Caco-2 (cell line): ENCODE results near the gene RPL39L. TPM values are rescaled to one million over a fixed set of nuclear protein-coding genes. Genes with fewer than 3 reads are reported as not detected.
"Not testable (repeated sequence)": the region's sequence is repeated elsewhere in the genome, so short reads cannot be mapped to it uniquely, and the experiment has no call there.

Experiments
- BruUV-seq: library from RNA; stranded (reverse); fragments of 400-500 nt; replicated peaks from 2 replicates; lab custom pipeline; 2021; lab: Mats Ljungman, UMichigan
- CTCF ChIA-PET: fragments of 300-600 bp; sonication (Branson Sonifier 250); formaldehyde crosslinking; loops from one replicate; lab custom pipeline; 2022; ENCODE audit warnings: antibody characterized with exemption; lab: Charles Lee
- POLR2A ChIA-PET: fragments of 300-600 bp; sonication (Branson Sonifier 250); formaldehyde crosslinking; loops from one replicate; lab custom pipeline; 2022; ENCODE audit warnings: antibody characterized with exemption; lab: Charles Lee
- DNase-seq, 2 experiments: peaks; one replicate each; pipeline versions ENCODE4 v3.0.0 to v3.0.0-alpha.2; 2020 to 2022
- H3K27me3 ChIP-seq: replicated peaks from 2 replicates; pipeline ENCODE4 v1.6.0; 2011; ENCODE audit warnings: low read length; ENCODE audit not compliant: control insufficient read depth, insufficient read depth
- H3K36me3 ChIP-seq: 2 replicates; pipeline ENCODE4 v1.5.1; 2011; ENCODE audit warnings: low read length; ENCODE audit not compliant: control insufficient read depth, insufficient read depth
- H3K4me1 ChIP-seq: fragments of 250-450 bp; sonication (Bioruptor Pico); 2 replicates; pipeline ENCODE4 v1.5.1; 2020; ENCODE audit warnings: mild to moderate bottlenecking
- H3K4me3 ChIP-seq: 2 replicates; pipeline ENCODE4 v1.5.1; 2011; ENCODE audit warnings: low read depth, mild to moderate bottlenecking, control low read depth, low read length
- H3K9me3 ChIP-seq: fragments of 250-450 bp; sonication (Bioruptor Pico); 2 replicates; pipeline ENCODE4 v1.5.1; 2020; ENCODE audit warnings: mild to moderate bottlenecking, moderate library complexity
- H3K27ac Mint-ChIP-seq: one replicate; pipeline ENCODE4 v1.8.0; 2022; ENCODE audit warnings: mixed read lengths; ENCODE audit not compliant: unreplicated experiment
- H3K27me3 Mint-ChIP-seq: one replicate; pipeline ENCODE4 v1.8.0; 2022; ENCODE audit warnings: mixed read lengths; ENCODE audit not compliant: insufficient read depth, unreplicated experiment
- H3K36me3 Mint-ChIP-seq: one replicate; pipeline ENCODE4 v1.8.0; 2022; ENCODE audit warnings: mild to moderate bottlenecking, mixed read lengths; ENCODE audit not compliant: insufficient read depth, unreplicated experiment
- H3K4me1 Mint-ChIP-seq: one replicate; pipeline ENCODE4 v1.8.0; 2022; ENCODE audit warnings: low read depth, mixed read lengths; ENCODE audit not compliant: unreplicated experiment
- H3K4me3 Mint-ChIP-seq: one replicate; pipeline ENCODE4 v1.8.0; 2022; ENCODE audit warnings: mild to moderate bottlenecking, moderate library complexity, mixed read lengths; ENCODE audit not compliant: unreplicated experiment
- H3K9me3 Mint-ChIP-seq: one replicate; pipeline ENCODE4 v1.8.0; 2022; ENCODE audit warnings: mixed read lengths; ENCODE audit not compliant: unreplicated experiment
- CTCF ChIP-seq, 2 experiments: fragments of 200-600 bp in 1 of 2; IDR thresholded peaks; 1 replicate in 1 of 2; 2 replicates in 1 of 2; pipeline versions ENCODE4 v1.5.1 to v1.8.0; 2011 to 2022; ENCODE audit warnings: antibody characterized with exemption in 1 of 2, control low read depth in 1 of 2, inconsistent platforms in 1 of 2, low read depth in 1 of 2, low read length in 1 of 2, mild to moderate bottlenecking in 1 of 2, moderate library complexity in 1 of 2; ENCODE audit not compliant: insufficient read depth in 1 of 2, severe bottlenecking in 1 of 2, unreplicated experiment in 1 of 2
- intact Hi-C: fragments of 100-400 bp; cut with micrococcal nuclease; formaldehyde crosslinking; loops from one replicate; pipeline ENCODE4 v1.10.0; 2022; ENCODE audit not compliant: unreplicated experiment
- total RNA-seq: library from RNA; stranded (reverse); gene quantifications from 2 replicates; pipeline ENCODE4 v1.2.3, GENCODE V29; 2022

Gene RPL39L
- total RNA-seq, 1 experiment from 2014 or later = 1.8 TPM

- H3K9me3 Mint-ChIP-seq = no peaks in the 10 kb centered on the region
- no TSS peak for BruUV-seq
- ChIA-PET CTCF (no interaction called here), POLR2A (no interaction called here)
- Histone ChIP-seq H3K27me3 (no peaks in the 10 kb centered on the region), H3K4me3 (no peak overlapping the region), H3K9me3 (peaks cover 5% of the 10 kb centered on the region; the same call in 1 of the 2 replicates), H3K4me1 (no peaks in the 10 kb centered on the region; the same call in 1 of the 2 replicates), H3K36me3 (no peaks in the 10 kb centered on the region)
- DNase-seq = no peak
- no peak overlapping the region for H3K4me3 Mint-ChIP-seq
- intact Hi-C loops = no loop called here
- H3K27ac Mint-ChIP-seq = no peak overlapping the region
- H3K27me3 Mint-ChIP-seq = no peaks in the 10 kb centered on the region
- no peak for TF ChIP-seq CTCF (IDR thresholded peaks at IDR 0.05; ENCODE audit: insufficient read depth in 1 of 2, low read depth in 1 of 2, low read length in 1 of 2, severe bottlenecking in 1 of 2, unreplicated experiment in 1 of 2)
- no peaks in the 10 kb centered on the region for H3K4me1 Mint-ChIP-seq
- H3K36me3 Mint-ChIP-seq = no peaks in the 10 kb centered on the region
Measured at GRCh38 chr3:187136337-187136736, 3.0 kb downstream of the RPL39L start.

DNA sequence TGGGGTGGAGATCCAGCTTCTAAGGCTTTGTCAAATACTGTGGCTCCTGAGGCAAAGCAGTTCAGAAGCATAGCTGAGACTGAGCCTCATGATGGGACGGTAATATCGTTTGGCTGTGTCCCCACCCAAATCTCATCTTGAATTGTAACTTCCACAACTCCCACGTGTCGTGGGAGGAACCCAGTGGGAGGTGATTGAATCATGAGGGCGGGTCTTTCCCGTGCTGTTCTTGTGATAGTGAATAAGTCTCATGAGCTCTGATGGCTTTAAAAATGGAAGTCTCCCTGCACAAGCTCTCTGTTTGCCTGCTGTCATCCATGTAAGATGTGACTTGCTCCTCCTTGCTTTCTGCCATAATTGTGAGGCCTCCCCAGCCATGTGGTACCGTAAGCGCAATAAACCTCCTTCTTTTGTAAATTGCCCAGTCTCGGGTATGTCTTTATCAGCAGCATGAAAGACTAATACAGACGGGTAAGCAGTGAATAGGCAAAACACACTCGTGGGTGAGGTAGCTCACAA lies 4.1 kb downstream of the RPL39L start:
- H3K4me1 ChIP-seq, DNase-seq, H3K9me3 ChIP-seq, BruUV-seq, H3K4me3 ChIP-seq, H3K36me3 ChIP-seq, H3K27me3 ChIP-seq, H3K27ac Mint-ChIP-seq, CTCF ChIA-PET, intact Hi-C loops, H3K27me3 Mint-ChIP-seq, POLR2A ChIA-PET, H3K4me1 Mint-ChIP-seq, H3K36me3 Mint-ChIP-seq, H3K9me3 Mint-ChIP-seq, H3K4me3 Mint-ChIP-seq: not testable (repeated sequence)

DNA sequence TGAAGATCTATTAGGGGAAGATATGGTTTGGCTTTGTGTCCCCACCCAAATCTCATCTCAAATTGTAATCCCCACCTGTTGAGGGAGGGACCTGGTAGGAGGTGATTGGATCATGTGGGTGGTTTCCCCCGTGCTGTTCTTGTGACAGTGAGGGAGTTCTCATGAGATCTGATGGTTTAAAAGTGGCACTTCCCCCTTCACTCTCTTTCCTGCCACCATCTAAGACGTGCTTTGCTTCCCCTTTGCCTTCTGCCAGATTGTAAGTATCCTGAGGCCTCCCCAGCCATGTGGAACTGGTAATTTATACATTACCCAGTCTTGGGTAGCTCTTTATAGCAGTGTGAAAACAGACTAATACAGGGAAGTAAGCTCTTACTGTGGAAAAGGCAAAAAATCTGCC lies 6.1 kb downstream of the RPL39L start:
- POLR2A ChIA-PET, H3K4me1 Mint-ChIP-seq, H3K4me3 ChIP-seq, H3K36me3 ChIP-seq, intact Hi-C loops, H3K27me3 ChIP-seq, H3K4me3 Mint-ChIP-seq, H3K9me3 Mint-ChIP-seq, H3K9me3 ChIP-seq, H3K27me3 Mint-ChIP-seq, H3K27ac Mint-ChIP-seq, H3K4me1 ChIP-seq, CTCF ChIA-PET, BruUV-seq, DNase-seq, H3K36me3 Mint-ChIP-seq: not testable (repeated sequence)

- H3K27me3 Mint-ChIP-seq = no peaks in the 10 kb centered on the region
- Histone ChIP-seq H3K9me3 (peaks cover 5% of the 10 kb centered on the region; the same call in 1 of the 2 replicates), H3K4me3 (no peak overlapping the region), H3K4me1 (no peaks in the 10 kb centered on the region; the same call in 1 of the 2 replicates), H3K27me3 (no peaks in the 10 kb centered on the region), H3K36me3 (no peaks in the 10 kb centered on the region)
- no peaks in the 10 kb centered on the region for H3K9me3 Mint-ChIP-seq
- POLR2A ChIA-PET = no interaction called here
- H3K27ac Mint-ChIP-seq = no peak overlapping the region
- H3K4me3 Mint-ChIP-seq = no peak overlapping the region
- CTCF ChIA-PET = no interaction called here
- TF ChIP-seq CTCF (IDR thresholded peaks at IDR 0.05; ENCODE audit: insufficient read depth in 1 of 2, low read depth in 1 of 2, low read length in 1 of 2, severe bottlenecking in 1 of 2, unreplicated experiment in 1 of 2) = no peak
- no peaks in the 10 kb centered on the region for H3K4me1 Mint-ChIP-seq
- peak in 1 of 2 experiments; percentile 22 for DNase-seq
- intact Hi-C loops = no loop called here
- BruUV-seq = no TSS peak
- no peaks in the 10 kb centered on the region for H3K36me3 Mint-ChIP-seq
Measured at GRCh38 chr3:187132666-187133065, 6.6 kb downstream of the RPL39L start.
